Right cardiac atrium (tissue), 5 donors: Measurements from ENCODE around the gene ZC3H6. TPM values are rescaled to one million over a fixed set of nuclear protein-coding genes. Genes with fewer than 3 reads are reported as not detected.
A peak's percentile ranks its signal among the peaks of the same experiment; 100 is the strongest.

Source experiments
- ATAC-seq, 2 donors: fragments of 200-7000 bp; cut with Tn5 transposase; one replicate each; pipeline versions ENCODE4 v1.8.0 to v1.9.1; 2020; ENCODE audit warnings: moderate library complexity in 2 of 2, mild to moderate bottlenecking in 1 of 2
- DNase-seq, 3 donors: peaks; one replicate each; pipeline ENCODE4 v3.0.0-alpha.2; 2020
- H3K27ac ChIP-seq: one replicate; pipeline ENCODE4 v1.5.1; 2013; ENCODE audit warnings: mild to moderate bottlenecking, low read length, control low read depth, moderate library complexity
- H3K27me3 ChIP-seq: one replicate; pipeline ENCODE4 v1.6.1; 2013; ENCODE audit not compliant: control insufficient read depth, insufficient read depth
- H3K4me1 ChIP-seq: one replicate; pipeline ENCODE4 v1.6.1; 2013; ENCODE audit warnings: low read length; ENCODE audit not compliant: control insufficient read depth, insufficient read depth
- H3K4me3 ChIP-seq: one replicate; pipeline ENCODE4 v1.5.1; 2013; ENCODE audit warnings: low read length, control low read depth
- H3K9me3 ChIP-seq: one replicate; pipeline ENCODE4 v1.6.1; 2013; ENCODE audit warnings: low read length; ENCODE audit not compliant: control insufficient read depth
- WGBS: extraction: QIAGEN DNeasy Blood & Tissue Kit; methylation state at CpG from one replicate; pipeline ENCODE4 v1.1.7; 2013; 5-methylcytosine and 5-hydroxymethylcytosine counted together
- intact Hi-C, 4 donors: fragments of 100-400 bp; cut with DNase I; formaldehyde crosslinking; loops; one replicate each; pipeline versions ENCODE4 v1.11.0 to v1.14.0; 2022 to 2023
- long read RNA-seq, 4 donors: library from polyadenylated mRNA; unstranded; transcript quantifications; one replicate each; pipeline ENCODE4 v2.0.0, GENCODE V29; 2020 to 2021
- polyA plus RNA-seq: library from polyadenylated mRNA; stranded (reverse); fragments of 200-250 nt; gene quantifications from one replicate; pipeline ENCODE4 v1.2.3, GENCODE V29; 2013
- total RNA-seq, 4 donors: library from RNA; stranded (reverse); fragmentation: NEBNext Ultra II Directional; extraction: Animal tissue kit (Norgen Biotek cat#: 25700); gene quantifications; one replicate each; pipeline ENCODE4 v1.2.1, GENCODE V29; 2021
- donor health status: healthy with polysubstance abuse.
- donor health status: DM: no; HTN: yes; CAD: no.
- donor health status: DM: no; HTN: no; CAD: no.
- donor health status: DM: no; HTN: yes; CAD: no; lungs with severe emphysema.
- donor health status: DM: yes; HTN: yes; CAD: no.

Gene ZC3H6, protein sequence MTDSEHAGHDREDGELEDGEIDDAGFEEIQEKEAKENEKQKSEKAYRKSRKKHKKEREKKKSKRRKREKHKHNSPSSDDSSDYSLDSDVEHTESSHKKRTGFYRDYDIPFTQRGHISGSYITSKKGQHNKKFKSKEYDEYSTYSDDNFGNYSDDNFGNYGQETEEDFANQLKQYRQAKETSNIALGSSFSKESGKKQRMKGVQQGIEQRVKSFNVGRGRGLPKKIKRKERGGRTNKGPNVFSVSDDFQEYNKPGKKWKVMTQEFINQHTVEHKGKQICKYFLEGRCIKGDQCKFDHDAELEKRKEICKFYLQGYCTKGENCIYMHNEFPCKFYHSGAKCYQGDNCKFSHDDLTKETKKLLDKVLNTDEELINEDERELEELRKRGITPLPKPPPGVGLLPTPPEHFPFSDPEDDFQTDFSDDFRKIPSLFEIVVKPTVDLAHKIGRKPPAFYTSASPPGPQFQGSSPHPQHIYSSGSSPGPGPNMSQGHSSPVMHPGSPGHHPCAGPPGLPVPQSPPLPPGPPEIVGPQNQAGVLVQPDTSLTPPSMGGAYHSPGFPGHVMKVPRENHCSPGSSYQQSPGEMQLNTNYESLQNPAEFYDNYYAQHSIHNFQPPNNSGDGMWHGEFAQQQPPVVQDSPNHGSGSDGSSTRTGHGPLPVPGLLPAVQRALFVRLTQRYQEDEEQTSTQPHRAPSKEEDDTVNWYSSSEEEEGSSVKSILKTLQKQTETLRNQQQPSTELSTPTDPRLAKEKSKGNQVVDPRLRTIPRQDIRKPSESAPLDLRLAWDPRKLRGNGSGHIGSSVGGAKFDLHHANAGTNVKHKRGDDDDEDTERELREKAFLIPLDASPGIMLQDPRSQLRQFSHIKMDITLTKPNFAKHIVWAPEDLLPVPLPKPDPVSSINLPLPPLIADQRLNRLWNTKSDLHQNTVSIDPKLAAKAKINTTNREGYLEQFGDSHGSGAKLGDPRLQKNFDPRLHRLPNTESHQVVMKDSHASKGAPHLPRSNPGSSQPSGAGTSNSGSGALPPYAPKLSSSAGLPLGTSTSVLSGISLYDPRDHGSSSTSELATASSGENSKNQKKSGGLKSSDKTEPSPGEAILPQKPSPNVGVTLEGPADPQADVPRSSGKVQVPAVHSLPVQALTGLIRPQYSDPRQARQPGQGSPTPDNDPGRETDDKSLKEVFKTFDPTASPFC
- total RNA-seq, result 10 to 100 TPM; 19.9 to 30.4 (median 23.9) TPM
- polyA plus RNA-seq, result 4.2 TPM
- long read RNA-seq, donor 1, full-length matches to known transcripts, result 2 of 14 reads
- long read RNA-seq, donor 1, partial matches to known transcripts, result 8 of 14 reads
- long read RNA-seq, donor 1, other reads (novel, unspliced or antisense), result 4 of 14 reads
- long read RNA-seq, donor 2, full-length matches to known transcripts, result 4 of 6 reads
- long read RNA-seq, donor 2, partial matches to known transcripts, result 1 of 6 reads
- long read RNA-seq, donor 2, other reads (novel, unspliced or antisense), result 1 of 6 reads
- long read RNA-seq, donor 3, partial matches to known transcripts, result 5 of 6 reads
- long read RNA-seq, donor 3, other reads (novel, unspliced or antisense), result 1 of 6 reads
- long read RNA-seq, donor 4, full-length matches to known transcripts, result 2 of 2 reads
- long read RNA-seq, donor 4, partial matches to known transcripts, result 0 of 2 reads
- long read RNA-seq, donor 4, other reads (novel, unspliced or antisense), result 0 of 2 reads

DNA sequence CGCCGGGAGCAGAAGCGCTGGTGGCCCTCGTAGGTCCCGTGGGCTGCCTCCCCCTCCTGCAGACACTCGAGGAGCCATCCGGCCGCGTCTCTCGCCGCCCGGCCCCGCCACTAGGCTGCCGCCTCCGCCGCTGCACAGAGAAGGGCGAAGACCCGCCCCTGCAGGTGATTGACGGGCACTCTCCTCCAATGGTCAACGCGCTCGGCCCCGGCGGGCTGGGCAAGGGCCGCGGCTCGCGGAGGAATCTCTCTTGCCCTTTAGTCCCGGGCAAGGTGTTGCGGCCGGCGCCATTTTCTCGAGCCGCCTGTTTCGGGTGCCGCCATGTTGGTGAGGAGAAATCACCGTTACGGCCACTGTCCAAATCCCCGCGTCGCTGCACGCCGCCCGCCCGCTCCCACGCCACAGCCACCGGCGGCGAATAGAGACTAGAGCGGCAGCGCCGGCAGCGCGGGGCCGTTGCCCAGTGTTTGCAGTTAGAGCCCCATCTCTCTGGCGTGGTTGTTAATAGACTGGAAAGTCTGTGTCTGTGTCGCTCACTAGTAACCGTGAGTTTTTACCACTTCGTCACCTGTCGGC, at the start of gene ZC3H6:
Gene ZC3H6, plus strand, starts transcription at position 287 of the 576 bp plus-strand sequence. CDS start 398 bp downstream, outside the sequence.
- WGBS, result under 1% methylated on average over 60 of the region's 60 CpGs
- intact Hi-C loops, result no loop called here
- Histone ChIP-seq H3K9me3 (no peaks in the 10 kb centered on the region), H3K4me3 (peak within 1 kb of the TSS; percentile 91), H3K27me3 (no peaks in the 10 kb centered on the region), H3K27ac (peak within 1 kb of the TSS; percentile 99), H3K4me1 (no peaks in the 10 kb centered on the region)
- DNase-seq, result peak; percentile 98 to 100 (median 99)
- peak; percentile 99 to 100 for ATAC-seq

DNA sequence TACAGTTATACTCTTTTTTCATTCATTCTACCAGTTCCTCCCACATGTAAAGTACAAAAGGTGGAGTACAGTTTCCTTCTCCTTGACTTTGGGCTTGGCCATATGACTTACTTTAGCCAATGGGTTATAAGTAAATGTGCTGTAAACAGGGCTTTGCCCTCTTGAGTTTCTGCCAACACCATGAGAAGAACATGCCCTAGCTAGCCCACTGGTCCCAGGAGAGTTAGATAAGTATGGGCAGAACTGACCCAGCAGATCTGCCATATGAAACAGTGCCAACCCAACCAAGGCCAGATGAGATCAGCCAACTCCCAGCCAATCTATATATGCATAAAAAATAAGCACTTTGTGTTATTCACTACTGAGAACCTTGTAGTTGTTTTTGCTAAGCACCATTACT, 46.0 kb upstream of the ZC3H6 start:
- no peak for DNase-seq
- intact Hi-C loops, result no loop called here
- Histone ChIP-seq H3K9me3 (no peaks in the 10 kb centered on the region), H3K4me3 (no peak overlapping the region), H3K27me3 (no peaks in the 10 kb centered on the region), H3K4me1 (no peaks in the 10 kb centered on the region), H3K27ac (no peak overlapping the region)
- peak in 1 of 2 donors; percentile 68 for ATAC-seq

DNA sequence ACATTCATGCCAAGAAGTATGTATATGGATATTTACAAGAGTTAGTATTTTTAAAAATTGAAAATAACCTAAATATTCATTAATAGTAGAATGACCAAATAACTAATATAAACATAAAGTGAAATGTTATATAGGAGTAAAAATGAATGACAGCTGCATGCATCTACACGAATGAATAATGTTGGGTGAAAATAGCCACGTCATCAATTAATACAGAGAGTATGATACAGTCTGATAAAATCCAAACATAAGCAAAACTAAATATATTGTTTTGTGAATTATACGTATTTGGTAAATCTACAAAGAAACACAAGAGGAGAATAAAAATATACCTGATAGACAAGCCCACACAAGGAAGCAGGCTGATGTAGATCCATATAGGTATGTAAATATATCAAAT, 45.0 kb upstream of the ZC3H6 start:
- ATAC-seq (no peak), DNase-seq (no peak)
- Histone ChIP-seq H3K9me3 (no peaks in the 10 kb centered on the region), H3K27me3 (no peaks in the 10 kb centered on the region), H3K27ac (no peak overlapping the region), H3K4me1 (no peaks in the 10 kb centered on the region), H3K4me3 (no peak overlapping the region)
- 96% methylated on average over 3 of the region's 3 CpGs for WGBS
- intact Hi-C loops, result no loop called here

DNA sequence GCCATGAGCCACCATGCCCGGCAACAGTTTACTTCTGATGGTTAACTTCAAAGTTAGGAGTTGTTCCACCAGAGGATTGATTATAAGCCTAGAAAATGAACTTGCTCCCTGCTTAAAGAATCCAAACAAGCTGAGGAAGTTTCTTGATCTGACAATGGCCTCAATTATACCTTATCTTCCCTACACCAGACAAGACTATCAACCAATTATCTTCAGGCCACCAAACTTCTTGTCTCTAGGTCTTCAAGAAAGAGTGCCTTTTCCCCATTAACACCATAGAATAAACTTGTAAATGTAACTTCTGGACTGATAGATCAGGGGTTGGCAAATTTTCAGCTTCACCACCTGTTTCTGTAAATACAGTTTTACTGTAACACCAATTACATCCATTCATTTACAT, 35.5 kb upstream of the ZC3H6 start:
- intact Hi-C loops, result no loop called here
- Histone ChIP-seq H3K27me3 (no peaks in the 10 kb centered on the region), H3K4me1 (no peaks in the 10 kb centered on the region), H3K27ac (no peak overlapping the region), H3K4me3 (no peak overlapping the region), H3K9me3 (no peaks in the 10 kb centered on the region)
- DNase-seq, result no peak
- 98% methylated on average over 1 of the region's 1 CpG for WGBS
- ATAC-seq, result no peak

DNA sequence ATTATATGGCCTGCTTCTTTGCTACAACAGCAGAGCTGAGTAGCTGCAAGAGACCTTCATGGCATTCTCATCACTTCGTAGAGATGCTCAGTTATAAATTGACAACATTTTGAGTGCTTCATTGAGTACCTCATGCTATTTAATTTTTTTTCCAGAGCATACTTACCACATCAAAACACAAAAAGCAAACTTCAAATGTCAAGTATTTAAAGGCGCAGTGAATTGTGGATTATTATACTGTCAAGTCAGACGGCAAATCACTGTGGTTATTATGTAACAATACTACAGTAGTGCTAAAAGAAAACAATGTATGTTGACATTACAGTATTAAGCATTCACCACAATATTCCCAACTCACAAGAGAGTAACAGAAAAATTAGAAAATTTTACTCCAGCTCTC, 33.0 kb upstream of the ZC3H6 start:
- 90% methylated on average over 3 of the region's 3 CpGs for WGBS
- H3K4me3 ChIP-seq, result no peak overlapping the region
- DNase-seq, result no peak
- no peak for ATAC-seq
- no peak overlapping the region for H3K27ac ChIP-seq
- no peaks in the 10 kb centered on the region for H3K9me3 ChIP-seq
- no peaks in the 10 kb centered on the region for H3K27me3 ChIP-seq
- no peaks in the 10 kb centered on the region for H3K4me1 ChIP-seq
- intact Hi-C loops, result no loop called here

DNA sequence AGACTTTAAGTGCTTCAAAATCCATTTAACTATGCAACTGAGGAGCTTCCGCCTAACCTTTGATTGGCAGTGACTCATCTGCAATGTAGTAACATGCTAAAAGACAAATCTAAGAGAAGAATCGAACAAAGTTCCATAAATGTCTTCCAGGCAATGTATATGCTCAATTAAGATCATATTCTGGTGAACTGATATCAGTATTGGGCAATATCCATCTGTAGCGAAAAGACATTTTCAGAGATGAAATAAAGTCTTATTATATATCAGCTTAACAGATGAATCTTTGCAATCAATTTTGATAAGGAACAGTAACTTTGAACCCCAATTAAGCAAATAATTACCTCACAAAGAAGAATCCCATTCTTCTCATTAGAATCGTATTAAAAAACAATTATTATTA, 32.2 kb upstream of the ZC3H6 start:
- intact Hi-C loops, result no loop called here
- no peaks in the 10 kb centered on the region for H3K9me3 ChIP-seq
- H3K4me1 ChIP-seq, result no peaks in the 10 kb centered on the region
- no peak overlapping the region for H3K27ac ChIP-seq
- no peaks in the 10 kb centered on the region for H3K27me3 ChIP-seq
- H3K4me3 ChIP-seq, result no peak overlapping the region
- ATAC-seq, result no peak
- no peak for DNase-seq
- WGBS, result 97% methylated on average over 4 of the region's 4 CpGs

DNA sequence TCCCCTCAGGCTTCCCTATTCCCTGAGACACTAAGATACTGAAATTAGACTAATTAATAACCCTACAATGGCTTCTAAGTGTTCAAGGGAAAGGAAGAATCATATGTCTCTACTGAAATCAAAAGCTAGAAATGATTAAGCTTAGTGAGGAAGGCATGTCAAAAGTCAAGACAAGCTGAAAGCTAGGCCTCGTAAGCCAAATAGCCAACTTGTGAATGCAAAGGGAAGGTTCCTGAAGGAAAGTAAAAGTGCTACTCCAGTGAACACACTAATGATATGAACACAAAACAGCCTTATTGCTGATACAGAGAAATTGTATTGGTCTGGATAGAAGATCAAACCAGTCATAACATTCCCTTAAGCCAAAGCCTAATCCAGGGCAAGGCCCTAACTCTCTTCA, 30.5 kb upstream of the ZC3H6 start:
- no peaks in the 10 kb centered on the region for H3K9me3 ChIP-seq
- H3K4me1 ChIP-seq, result no peaks in the 10 kb centered on the region
- DNase-seq, result no peak
- no peaks in the 10 kb centered on the region for H3K27me3 ChIP-seq
- ATAC-seq, result no peak
- WGBS, result 97% methylated on average over 1 of the region's 1 CpG
- H3K4me3 ChIP-seq, result no peak overlapping the region
- no peak overlapping the region for H3K27ac ChIP-seq
- intact Hi-C loops, result no loop called here

DNA sequence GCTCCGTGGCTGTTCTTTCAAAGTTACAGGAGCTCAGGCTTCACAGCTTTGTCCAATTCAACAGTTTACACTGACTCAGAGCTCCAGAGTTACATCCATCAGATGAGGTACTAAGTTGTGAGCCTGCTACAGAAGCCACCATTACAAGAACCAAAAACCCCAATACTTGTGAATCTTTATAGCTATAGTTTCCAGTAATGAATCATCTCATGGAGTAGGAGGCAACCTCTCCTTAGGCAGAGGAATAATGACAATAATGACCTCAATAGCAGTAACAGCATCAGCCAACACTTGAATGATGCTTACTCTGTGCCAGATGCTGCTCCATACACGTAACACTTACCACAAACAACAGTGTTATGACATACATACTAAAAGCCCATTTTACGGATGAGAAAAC, 24.1 kb upstream of the ZC3H6 start:
- WGBS, result 86% methylated on average over 3 of the region's 3 CpGs
- Histone ChIP-seq H3K27me3 (no peaks in the 10 kb centered on the region), H3K4me1 (no peaks in the 10 kb centered on the region), H3K27ac (no peak overlapping the region), H3K4me3 (no peak overlapping the region), H3K9me3 (no peaks in the 10 kb centered on the region)
- DNase-seq (no peak), ATAC-seq (no peak)
- intact Hi-C loops, result loop anchor here in 1 of 4 donors (10.0 kb wide), 1 partner anchor 126 kb away; no protein-coding TSS in a partner anchor

DNA sequence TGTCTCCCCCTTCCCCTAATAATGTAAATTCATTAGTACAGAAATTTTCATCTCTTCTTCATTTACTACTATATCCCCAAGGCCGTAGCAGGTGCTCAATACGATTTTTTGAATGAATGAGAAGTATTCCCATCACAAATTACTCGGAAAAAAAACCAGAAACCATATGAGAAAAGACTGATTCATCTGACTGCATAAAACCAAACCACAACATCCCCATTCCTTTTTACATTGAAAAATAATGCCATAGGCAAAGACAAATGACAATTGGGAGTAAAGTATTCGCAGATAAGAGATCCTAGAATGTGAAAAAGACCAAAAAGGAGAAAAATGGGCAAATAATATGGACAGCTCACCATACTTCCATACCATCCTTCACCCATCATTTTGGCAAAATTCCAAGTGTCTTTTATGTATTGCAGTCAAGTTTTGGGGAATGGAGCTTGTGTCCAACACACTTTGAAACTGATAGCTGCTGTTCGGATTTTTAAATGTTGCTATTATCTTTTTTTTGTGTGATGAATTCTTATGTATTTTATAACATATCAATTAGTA, 22.1 kb upstream of the ZC3H6 start:
- 86% methylated on average over 5 of the region's 5 CpGs for WGBS
- DNase-seq, result no peak
- no peak for ATAC-seq
- no peak overlapping the region for H3K27ac ChIP-seq
- H3K4me1 ChIP-seq, result no peaks in the 10 kb centered on the region
- no peaks in the 10 kb centered on the region for H3K9me3 ChIP-seq
- intact Hi-C loops, result loop anchor here in 1 of 4 donors (10.0 kb wide), 1 partner anchor 129 kb away; no protein-coding TSS in a partner anchor
- H3K27me3 ChIP-seq, result no peaks in the 10 kb centered on the region
- H3K4me3 ChIP-seq, result no peak overlapping the region
